Activated naive CD4-positive, alpha-beta T cell treated with anti-CD3 and anti-CD28 coated beads, Interleukin-2, amount 50 U/mL, for 16 hours (primary cell): ENCODE measurements around the gene R3HCC1L.

Experiments used
- DNase-seq: peaks from one replicate; pipeline ENCODE4 v3.0.0-alpha.2; 2020

The R3HCC1L gene

GRCh38 chr10:98134431-98135221, at the start of gene R3HCC1L:
R3HCC1L (plus strand) TSS chr10:98134657; CDS start chr10:98208115, 73,458 bp downstream.
- peak; percentile 94 for DNase-seq

GRCh38 chr10:98085238-98085637, 49.2 kb upstream of the R3HCC1L start:
- no peak for DNase-seq

- no peak for DNase-seq
These were observed 47.4 kb upstream of the R3HCC1L start for GRCh38 chr10:98086837-98087708.

- DNase-seq: no peak
These were observed 46.1 kb upstream of the R3HCC1L start for GRCh38 chr10:98088186-98088971.

GRCh38 chr10:98090822-98091221, 43.6 kb upstream of the R3HCC1L start:
- DNase-seq: no peak

- DNase-seq: no peak
These were observed 38.1 kb upstream of the R3HCC1L start for GRCh38 chr10:98096316-98096715.

- no peak for DNase-seq
These were observed 37.7 kb upstream of the R3HCC1L start for GRCh38 chr10:98096731-98097130.

GRCh38 chr10:98097175-98097574, 37.3 kb upstream of the R3HCC1L start:
- DNase-seq: no peak

- DNase-seq: no peak
These were observed 36.8 kb upstream of the R3HCC1L start for GRCh38 chr10:98097616-98098015.

- DNase-seq: no peak
These were observed 36.2 kb upstream of the R3HCC1L start for GRCh38 chr10:98098247-98098646.

- no peak for DNase-seq
These were observed 34.0 kb upstream of the R3HCC1L start for GRCh38 chr10:98100476-98100875.

GRCh38 chr10:98101366-98101765, 33.1 kb upstream of the R3HCC1L start:
- no peak for DNase-seq

- no peak for DNase-seq
These were observed 30.3 kb upstream of the R3HCC1L start for GRCh38 chr10:98104125-98104524.

GRCh38 chr10:98106531-98106930, 27.9 kb upstream of the R3HCC1L start:
- no peak for DNase-seq

- no peak for DNase-seq
These were observed 26.6 kb upstream of the R3HCC1L start for GRCh38 chr10:98107644-98108430.

GRCh38 chr10:98110356-98110755, 24.1 kb upstream of the R3HCC1L start:
- no peak for DNase-seq

GRCh38 chr10:98115031-98115787, 19.2 kb upstream of the R3HCC1L start:
- DNase-seq: no peak

GRCh38 chr10:98119891-98120290, 14.6 kb upstream of the R3HCC1L start:
- DNase-seq: no peak

GRCh38 chr10:98125940-98126631, 8.4 kb upstream of the R3HCC1L start:
- DNase-seq: no peak

- no peak for DNase-seq
These were observed 5.7 kb upstream of the R3HCC1L start for GRCh38 chr10:98128802-98129201.

GRCh38 chr10:98131619-98132018, 2.8 kb upstream of the R3HCC1L start:
- DNase-seq: no peak
